Endothelial cell of umbilical vein (primary cell): ENCODE data around the gene MYOM3. TPM values are rescaled to one million over a fixed set of nuclear protein-coding genes. Genes with fewer than 3 reads are reported as not detected.

ENCODE experiments used
- BruUV-seq: library from RNA; stranded (reverse); fragments of 400-500 nt; replicated peaks from 2 replicates; lab custom pipeline; 2021; lab: Mats Ljungman, UMichigan
- CTCF ChIA-PET: fragments of 300-600, 350-600 bp; sonication (Branson Sonifier 250); formaldehyde crosslinking; loops from one replicate; lab custom pipeline; 2021; ENCODE audit warnings: antibody characterized with exemption, inconsistent platforms; lab: Charles Lee
- POLR2A ChIA-PET: fragments of 300-600, 350-600 bp; sonication (Branson Sonifier 250); formaldehyde crosslinking; loops from one replicate; lab custom pipeline; 2021; ENCODE audit warnings: antibody characterized with exemption, inconsistent platforms; lab: Charles Lee
- DNase-seq: peaks from one replicate; pipeline ENCODE4 v3.0.0-alpha.2; 2011; ENCODE audit warnings: low read depth, low spot score
- FAIRE-seq: peaks from 2 replicates; lab custom pipeline; 2011; peaks lifted over from hg19 to GRCh38; lab: Jason Lieb, UNC
- H2AFZ ChIP-seq: 2 replicates; pipeline ENCODE4 v1.6.0; 2012; ENCODE audit warnings: low read depth, low read length, control low read depth, inconsistent platforms
- H3K27ac ChIP-seq: 2 replicates; pipeline ENCODE4 v1.5.1; 2011; ENCODE audit warnings: low read depth, mild to moderate bottlenecking, control low read depth, low read length, moderate library complexity; ENCODE audit not compliant: insufficient read depth
- H3K27me3 ChIP-seq, 2 experiments: 2 replicates each; pipeline versions ENCODE4 v1.6.0 to v1.6.1; 2011; ENCODE audit warnings: low read length in 2 of 2, mixed read lengths in 1 of 2; ENCODE audit not compliant: control insufficient read depth in 2 of 2, insufficient read depth in 2 of 2
- H3K36me3 ChIP-seq, 2 experiments: 2 replicates in 1 of 2; 3 replicates in 1 of 2; pipeline ENCODE4 v1.5.1; 2011; ENCODE audit warnings: low read length in 2 of 2, mild to moderate bottlenecking in 1 of 2, moderate library complexity in 1 of 2; ENCODE audit not compliant: control insufficient read depth in 2 of 2, insufficient read depth in 2 of 2; ENCODE audit errors: extremely low read depth in 1 of 2
- H3K4me1 ChIP-seq: 3 replicates; pipeline ENCODE4 v1.5.1; 2011; ENCODE audit warnings: mild to moderate bottlenecking, low read length; ENCODE audit not compliant: control insufficient read depth, insufficient read depth; ENCODE audit errors: extremely low read depth
- H3K4me2 ChIP-seq: 2 replicates; pipeline ENCODE4 v1.6.1; 2011; ENCODE audit warnings: low read length, control low read depth, mixed read lengths; ENCODE audit not compliant: insufficient read depth
- H3K4me3 ChIP-seq, 3 experiments: fragments of 200-600 bp in 1 of 3; sonication (generic), shearing (Covaris generic) in 1 of 3; replicated peaks in 1 of 3; 2 replicates each; pipeline ENCODE4 v1.5.1; 2011 to 2016; ENCODE audit warnings: control low read depth in 3 of 3, low read length in 3 of 3, mild to moderate bottlenecking in 2 of 3, inconsistent platforms in 1 of 3, low read depth in 1 of 3, moderate library complexity in 1 of 3; ENCODE audit not compliant: insufficient read depth in 1 of 3
- H3K79me2 ChIP-seq: 2 replicates; pipeline ENCODE4 v1.6.0; 2012; ENCODE audit warnings: low read length, inconsistent platforms; ENCODE audit not compliant: control insufficient read depth, insufficient read depth
- H3K9ac ChIP-seq: replicated peaks from 2 replicates; pipeline ENCODE3; 2011; ENCODE audit warnings: low read length, control low read depth; ENCODE audit not compliant: insufficient read depth; ENCODE audit errors: extremely low read depth
- H3K9me1 ChIP-seq: replicated peaks from 3 replicates; pipeline ENCODE4 v1.6.0; 2011; ENCODE audit warnings: mild to moderate bottlenecking, low read length; ENCODE audit not compliant: control insufficient read depth, insufficient read depth; ENCODE audit errors: extremely low read depth
- H3K9me3 ChIP-seq: replicated peaks from 2 replicates; pipeline ENCODE4 v1.5.1; 2012; ENCODE audit warnings: low read length, inconsistent platforms; ENCODE audit not compliant: control insufficient read depth, insufficient read depth
- H4K20me1 ChIP-seq: replicated peaks from 2 replicates; pipeline ENCODE3; 2011; ENCODE audit warnings: mild to moderate bottlenecking, low read length; ENCODE audit not compliant: control insufficient read depth, insufficient read depth; ENCODE audit errors: extremely low read depth
- EZH2 ChIP-seq: IDR thresholded peaks from 2 replicates; pipeline ENCODE4 v1.6.1; 2012; ENCODE audit warnings: borderline replicate concordance, low read depth, mild to moderate bottlenecking, moderate library complexity, low read length, inconsistent platforms; ENCODE audit not compliant: severe bottlenecking
- FOS ChIP-seq: IDR thresholded peaks from 2 replicates; pipeline ENCODE4 v1.6.1; 2011; ENCODE audit warnings: mild to moderate bottlenecking, low read length, moderate library complexity, borderline replicate concordance; ENCODE audit not compliant: insufficient read depth
- GATA2 ChIP-seq: IDR thresholded peaks from 2 replicates; pipeline ENCODE4 v1.7.0; 2011; ENCODE audit warnings: low read depth, mild to moderate bottlenecking, moderate library complexity, mixed read lengths, low read length; ENCODE audit not compliant: insufficient read length, insufficient read depth
- JUN ChIP-seq: IDR thresholded peaks from 2 replicates; pipeline ENCODE4 v1.6.1; 2011; ENCODE audit warnings: borderline replicate concordance, low read depth; ENCODE audit not compliant: insufficient read length, insufficient read depth
- MYC ChIP-seq: IDR thresholded peaks from one replicate; pipeline ENCODE4 v1.6.1; 2011; ENCODE audit warnings: mild to moderate bottlenecking, low read depth, low read length
- POLR2A ChIP-seq: IDR thresholded peaks from 2 replicates; pipeline ENCODE4 v1.6.1; 2012; ENCODE audit warnings: low read depth, mild to moderate bottlenecking, control low read depth, low read length
- POLR2AphosphoS5 ChIP-seq: IDR thresholded peaks from 2 replicates; pipeline ENCODE4 v1.6.1; 2012; ENCODE audit warnings: low read depth, mild to moderate bottlenecking, control low read depth, low read length, moderate library complexity; ENCODE audit not compliant: insufficient read depth
- dilution Hi-C: fragments of 300-500 bp; cut with MboI; formaldehyde crosslinking; loops from one replicate; pipeline ENCODE4 v1.15.0; 2019; ENCODE audit warnings: low sequenced_read_pairs; ENCODE audit not compliant: extremely low pct_ligation_motif_present
- intact Hi-C: fragments of 100-400 bp; cut with micrococcal nuclease; formaldehyde crosslinking; loops from one replicate; pipeline ENCODE4 v1.10.0; 2022
- polyA plus RNA-seq, 4 experiments: library from polyadenylated mRNA; depleted of rRNA in 3 of 4; stranded (reverse) in 3 of 4; unstranded in 1 of 4; fragments of >200 nt; gene quantifications; 2 replicates each; pipeline versions ENCODE4 v1.2.1 to v1.2.3, GENCODE V29; 2011 to 2012; ENCODE audit warnings: missing spikeins in 1 of 4
- total RNA-seq: library from RNA; stranded (reverse); gene quantifications from 2 replicates; pipeline ENCODE4 v1.2.3, GENCODE V29; 2021
- TF ChIP-seq, protein P1 (sequence below), 2 donors: IDR thresholded peaks; 1 replicate in 1 of 2; 2 replicates in 1 of 2; pipeline ENCODE4 v1.5.1; 2011; ENCODE audit warnings: low read length in 2 of 2, mild to moderate bottlenecking in 2 of 2, moderate library complexity in 2 of 2, control low read depth in 1 of 2, inconsistent platforms in 1 of 2, low read depth in 1 of 2; ENCODE audit not compliant: insufficient read depth in 1 of 2; ENCODE audit errors: extremely low read depth in 1 of 2
- TF ChIP-seq, protein P2 (sequence below): IDR thresholded peaks from 2 replicates; pipeline ENCODE4 v1.6.1; 2011; ENCODE audit not compliant: insufficient read depth, insufficient read length

The MYOM3 gene
- total and polyA plus RNA-seq, 2 donors (not counting 3 experiments of a cell fraction or from before 2014, with no cell fraction given): 0.11 to 0.40 TPM

- TF ChIP-seq, protein P1, sequence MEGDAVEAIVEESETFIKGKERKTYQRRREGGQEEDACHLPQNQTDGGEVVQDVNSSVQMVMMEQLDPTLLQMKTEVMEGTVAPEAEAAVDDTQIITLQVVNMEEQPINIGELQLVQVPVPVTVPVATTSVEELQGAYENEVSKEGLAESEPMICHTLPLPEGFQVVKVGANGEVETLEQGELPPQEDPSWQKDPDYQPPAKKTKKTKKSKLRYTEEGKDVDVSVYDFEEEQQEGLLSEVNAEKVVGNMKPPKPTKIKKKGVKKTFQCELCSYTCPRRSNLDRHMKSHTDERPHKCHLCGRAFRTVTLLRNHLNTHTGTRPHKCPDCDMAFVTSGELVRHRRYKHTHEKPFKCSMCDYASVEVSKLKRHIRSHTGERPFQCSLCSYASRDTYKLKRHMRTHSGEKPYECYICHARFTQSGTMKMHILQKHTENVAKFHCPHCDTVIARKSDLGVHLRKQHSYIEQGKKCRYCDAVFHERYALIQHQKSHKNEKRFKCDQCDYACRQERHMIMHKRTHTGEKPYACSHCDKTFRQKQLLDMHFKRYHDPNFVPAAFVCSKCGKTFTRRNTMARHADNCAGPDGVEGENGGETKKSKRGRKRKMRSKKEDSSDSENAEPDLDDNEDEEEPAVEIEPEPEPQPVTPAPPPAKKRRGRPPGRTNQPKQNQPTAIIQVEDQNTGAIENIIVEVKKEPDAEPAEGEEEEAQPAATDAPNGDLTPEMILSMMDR (IDR thresholded peaks at IDR 0.05; ENCODE audit: extremely low read depth in 1 of 2, insufficient read depth in 1 of 2, low read depth in 1 of 2, low read length in 2 of 2): no peak
- TF ChIP-seq, protein P2, sequence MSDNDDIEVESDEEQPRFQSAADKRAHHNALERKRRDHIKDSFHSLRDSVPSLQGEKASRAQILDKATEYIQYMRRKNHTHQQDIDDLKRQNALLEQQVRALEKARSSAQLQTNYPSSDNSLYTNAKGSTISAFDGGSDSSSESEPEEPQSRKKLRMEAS: no peak
- TF ChIP-seq MYC (no peak), FOS (no peak), JUN (no peak), POLR2AphosphoS5 (no peak), POLR2A (no peak), EZH2 (no peak), GATA2 (no peak)
- FAIRE-seq: no peak
- ChIA-PET POLR2A (no interaction called here), CTCF (interaction anchor here (2.1 kb wide), 1 partner anchor 18 kb away, joined by 6 read pairs; no protein-coding TSS in a partner anchor)
- H3K79me2 ChIP-seq: no peaks in the 10 kb centered on the region
- no peak overlapping the region for H3K4me3 ChIP-seq
- H2AFZ ChIP-seq: no peak overlapping the region
- no peaks in the 10 kb centered on the region for H4K20me1 ChIP-seq
- no peak for DNase-seq
- no peaks in the 10 kb centered on the region for H3K4me1 ChIP-seq
- H3K27me3 ChIP-seq: no peaks in the 10 kb centered on the region
- intact Hi-C loops (no loop called here), dilution Hi-C loops (no loop called here)
- no peak overlapping the region for H3K4me2 ChIP-seq
- H3K9me1 ChIP-seq: no peaks in the 10 kb centered on the region
- no peak overlapping the region for H3K9ac ChIP-seq
- H3K36me3 ChIP-seq: no peaks in the 10 kb centered on the region
- BruUV-seq: no TSS peak
- H3K27ac ChIP-seq: no peak overlapping the region
- H3K9me3 ChIP-seq: no peaks in the 10 kb centered on the region
Measured at GRCh38 chr1:24089743-24090555, 22.0 kb downstream of the MYOM3 start.
